Tibial nerve (tissue), 4 donors: ENCODE data around the gene BLTP1. TPM values are rescaled to one million over a fixed set of nuclear protein-coding genes. Genes with fewer than 3 reads are reported as not detected.

Source experiments
- DNase-seq, 2 donors: peaks; one replicate each; pipeline ENCODE4 v3.0.0-alpha.2; 2019; ENCODE audit warnings: low spot score in 2 of 2
- H3K27ac ChIP-seq, 4 donors: fragments of 200-600 bp; sonication (generic) in 3 of 4; one replicate each; pipeline ENCODE4 v1.5.1; 2017 to 2019; ENCODE audit warnings: mild to moderate bottlenecking in 1 of 4
- H3K27me3 ChIP-seq, 2 donors: fragments of 200-600 bp; sonication (generic) in 1 of 2; one replicate each; pipeline versions ENCODE4 v1.5.1 to v1.6.0; 2017 to 2019
- H3K36me3 ChIP-seq, 3 donors: fragments of 200-600 bp; sonication (generic); one replicate each; pipeline ENCODE4 v1.5.1; 2018 to 2019
- H3K4me1 ChIP-seq, 4 donors: fragments of 200-600 bp; sonication (generic) in 3 of 4; one replicate each; pipeline ENCODE4 v1.5.1; 2017 to 2019
- H3K4me3 ChIP-seq, 4 donors: fragments of 200-600 bp; sonication (generic) in 3 of 4; one replicate each; pipeline ENCODE4 v1.5.1; 2017 to 2019; ENCODE audit warnings: mild to moderate bottlenecking in 1 of 4, moderate library complexity in 1 of 4
- H3K9me3 ChIP-seq, 4 donors: fragments of 200-600 bp; sonication (generic) in 3 of 4; one replicate each; pipeline ENCODE4 v1.5.1; 2017 to 2019
- CTCF ChIP-seq, 5 experiments: fragments of 200-600 bp in 3 of 5; fragments of 450-650 bp in 2 of 5; sonication (generic) in 3 of 5; IDR thresholded peaks; one replicate each; pipeline ENCODE4 v1.5.1; 2016 to 2019; ENCODE audit warnings: antibody characterized with exemption in 5 of 5, mild to moderate bottlenecking in 3 of 5, moderate library complexity in 2 of 5
- EP300 ChIP-seq, 2 donors: sonication (generic); formaldehyde crosslinking; IDR thresholded peaks; one replicate each; pipeline ENCODE4 v1.6.1; 2017; ENCODE audit warnings: antibody characterized with exemption in 2 of 2, mild to moderate bottlenecking in 1 of 2
- POLR2A ChIP-seq, 2 donors: fragments of 450-650 bp; IDR thresholded peaks; one replicate each; pipeline ENCODE4 v1.6.1; 2017; ENCODE audit warnings: antibody characterized with exemption in 2 of 2, mild to moderate bottlenecking in 2 of 2, moderate library complexity in 2 of 2
- WGBS, 2 donors: methylation state at CpG; one replicate each; pipeline ENCODE4 v1.1.5; 2018; 5-methylcytosine and 5-hydroxymethylcytosine counted together
- total RNA-seq, 4 donors: library from RNA; depleted of rRNA; stranded (reverse); fragments of >200 nt; gene quantifications; one replicate each; pipeline ENCODE4 v1.1.0, GENCODE V29; 2016

Gene BLTP1
- total RNA-seq, 4 donors from 2014 or later: 111 to 148 (median 141) TPM

- Histone ChIP-seq H3K27ac (no peak overlapping the region), H3K9me3 (no peaks in the 10 kb centered on the region), H3K27me3 (no peaks in the 10 kb centered on the region), H3K4me1 (peaks cover 0 to 54% (median 6%) of the 10 kb centered on the region in 4 donors), H3K4me3 (no peak overlapping the region), H3K36me3 (peaks cover 0 to 2% (median 0%) of the 10 kb centered on the region in 3 donors)
- WGBS, 2 donors: 74 to 86% methylated on average over 1 of the region's 1 CpG
- no peak for DNase-seq
- no peak for TF ChIP-seq POLR2A (IDR thresholded peaks at IDR 0.05)
- no peak for TF ChIP-seq CTCF (IDR thresholded peaks at IDR 0.05)
- TF ChIP-seq EP300 (IDR thresholded peaks at IDR 0.05): no peak
Observed at GRCh38 chr4:122163767-122164166, 11.6 kb downstream of the BLTP1 start.

- Histone ChIP-seq H3K36me3 (no peaks in the 10 kb centered on the region), H3K27ac (no peak overlapping the region), H3K9me3 (no peaks in the 10 kb centered on the region), H3K4me3 (no peak overlapping the region), H3K27me3 (no peaks in the 10 kb centered on the region), H3K4me1 (peaks cover 0 to 66% (median 15%) of the 10 kb centered on the region in 4 donors)
- TF ChIP-seq EP300 (IDR thresholded peaks at IDR 0.05) (no peak), POLR2A (IDR thresholded peaks at IDR 0.05) (no peak), CTCF (IDR thresholded peaks at IDR 0.05) (no peak)
- WGBS, 2 donors: 90 to 91% methylated on average over 4 of the region's 4 CpGs
- DNase-seq: no peak
Observed at GRCh38 chr4:122167369-122167768, 15.2 kb downstream of the BLTP1 start.

- H3K36me3 ChIP-seq: peaks cover 0 to 6% (median 0%) of the 10 kb centered on the region in 3 donors
- no peaks in the 10 kb centered on the region for H3K9me3 ChIP-seq
- TF ChIP-seq EP300 (IDR thresholded peaks at IDR 0.05): no peak
- no peak overlapping the region for H3K4me3 ChIP-seq
- 21 to 32% methylated on average over 1 of the region's 1 CpG for WGBS, 2 donors
- no peaks in the 10 kb centered on the region for H3K27me3 ChIP-seq
- H3K4me1 ChIP-seq: peaks cover 0 to 53% (median 11%) of the 10 kb centered on the region in 4 donors
- no peak overlapping the region for H3K27ac ChIP-seq
- no peak for DNase-seq
Observed at GRCh38 chr4:122170775-122171174, 18.6 kb downstream of the BLTP1 start.

GRCh38 chr4:122171323-122171722 is 19.2 kb downstream of the BLTP1 start:
- no peaks in the 10 kb centered on the region for H3K27me3 ChIP-seq
- no peak overlapping the region for H3K27ac ChIP-seq
- H3K4me1 ChIP-seq: peaks cover 0 to 53% (median 11%) of the 10 kb centered on the region in 4 donors
- DNase-seq: no peak
- H3K9me3 ChIP-seq: no peaks in the 10 kb centered on the region
- peaks cover 0 to 11% (median 0%) of the 10 kb centered on the region in 3 donors for H3K36me3 ChIP-seq
- TF ChIP-seq CTCF (IDR thresholded peaks at IDR 0.05) (no peak), POLR2A (IDR thresholded peaks at IDR 0.05) (no peak), EP300 (IDR thresholded peaks at IDR 0.05) (no peak)
- H3K4me3 ChIP-seq: no peak overlapping the region

GRCh38 chr4:122172266-122172665 is 20.1 kb downstream of the BLTP1 start:
- Histone ChIP-seq H3K9me3 (no peaks in the 10 kb centered on the region), H3K36me3 (peaks cover 0 to 21% (median 3%) of the 10 kb centered on the region in 3 donors), H3K4me1 (peaks cover 0 to 53% (median 11%) of the 10 kb centered on the region in 4 donors), H3K27ac (no peak overlapping the region), H3K27me3 (no peaks in the 10 kb centered on the region), H3K4me3 (no peak overlapping the region)
- no peak for TF ChIP-seq EP300 (IDR thresholded peaks at IDR 0.05)
- no peak for TF ChIP-seq POLR2A (IDR thresholded peaks at IDR 0.05)
- TF ChIP-seq CTCF (IDR thresholded peaks at IDR 0.05): no peak
- no peak for DNase-seq
- WGBS, 2 donors: 96 to 98% methylated on average over 1 of the region's 1 CpG

- WGBS, 2 donors: 96 to 97% methylated on average over 1 of the region's 1 CpG
- Histone ChIP-seq H3K4me3 (no peak overlapping the region), H3K27ac (no peak overlapping the region), H3K36me3 (peaks cover 0 to 74% (median 8%) of the 10 kb centered on the region in 3 donors), H3K4me1 (no peaks in the 10 kb centered on the region), H3K9me3 (no peaks in the 10 kb centered on the region), H3K27me3 (no peaks in the 10 kb centered on the region)
- DNase-seq: no peak
- TF ChIP-seq POLR2A (IDR thresholded peaks at IDR 0.05) (no peak), CTCF (IDR thresholded peaks at IDR 0.05) (no peak), EP300 (IDR thresholded peaks at IDR 0.05) (no peak)
Observed at GRCh38 chr4:122178961-122179360, 26.8 kb downstream of the BLTP1 start.
